PC-9 (cell line): Measurements from ENCODE around the gene DNAJB13. TPM values are rescaled to one million over a fixed set of nuclear protein-coding genes. Genes with fewer than 3 reads are reported as not detected.

Experiments
- BruUV-seq: library from RNA; stranded (reverse); fragments of 400-500 nt; replicated peaks from 2 replicates; lab custom pipeline; 2021; lab: Mats Ljungman, UMichigan
- CTCF ChIA-PET: fragments of 300-600 bp; sonication (Branson Sonifier 250); formaldehyde crosslinking; loops from one replicate; lab custom pipeline; 2022; ENCODE audit warnings: antibody characterized with exemption; lab: Charles Lee
- POLR2A ChIA-PET: fragments of 300-600 bp; sonication (Branson Sonifier 250); formaldehyde crosslinking; loops from one replicate; lab custom pipeline; 2022; ENCODE audit warnings: antibody characterized with exemption; ENCODE audit not compliant: unreplicated experiment; lab: Charles Lee
- DNase-seq, 2 experiments: peaks; one replicate each; pipeline versions ENCODE4 v3.0.0 to v3.0.0-alpha.2; 2015 to 2022; ENCODE audit warnings: mixed read lengths in 1 of 2
- H2AFZ ChIP-seq: fragments of 200-600 bp; sonication (generic); 2 replicates; pipeline ENCODE4 v1.8.1; 2017; ENCODE audit warnings: antibody characterized with exemption
- H3F3A ChIP-seq: fragments of 200-600 bp; sonication (generic); 2 replicates; pipeline ENCODE4 v1.8.1; 2017; ENCODE audit warnings: antibody characterized with exemption, mild to moderate bottlenecking, low read depth; ENCODE audit not compliant: insufficient read depth
- H3K27ac ChIP-seq: fragments of 200-600 bp; sonication (generic); 2 replicates; pipeline ENCODE4 v1.6.1; 2016; ENCODE audit warnings: mixed run types
- H3K27me3 ChIP-seq: fragments of 200-600 bp; sonication (generic); 2 replicates; pipeline ENCODE4 v1.6.1; 2016; ENCODE audit warnings: low read depth, mixed run types; ENCODE audit not compliant: insufficient read depth
- H3K36me3 ChIP-seq: fragments of 200-600 bp; sonication (generic); 2 replicates; pipeline ENCODE4 v1.6.1; 2016; ENCODE audit warnings: low read depth, mixed run types
- H3K4me1 ChIP-seq: fragments of 200-600 bp; sonication (generic); replicated peaks from 2 replicates; pipeline ENCODE4 v1.6.1; 2016; ENCODE audit warnings: mixed run types; ENCODE audit not compliant: insufficient read depth
- H3K4me2 ChIP-seq: fragments of 200-600 bp; sonication (generic); 2 replicates; pipeline ENCODE4 v1.6.1; 2017; ENCODE audit warnings: mixed run types
- H3K4me3 ChIP-seq: fragments of 200-600 bp; sonication (generic); 2 replicates; pipeline ENCODE4 v1.6.1; 2016; ENCODE audit warnings: mixed run types
- H3K79me2 ChIP-seq: fragments of 200-600 bp; sonication (generic); 2 replicates; pipeline ENCODE4 v1.6.1; 2017; ENCODE audit warnings: low read depth, mixed run types
- H3K9me2 ChIP-seq: fragments of 200-600 bp; sonication (generic); 2 replicates; pipeline ENCODE4 v1.8.1; 2017; ENCODE audit warnings: mild to moderate bottlenecking; ENCODE audit not compliant: insufficient read depth
- H3K9me3 ChIP-seq: fragments of 200-600 bp; sonication (generic); 2 replicates; pipeline ENCODE4 v1.8.1; 2016; ENCODE audit warnings: low read depth; ENCODE audit not compliant: insufficient read depth
- H4K20me1 ChIP-seq: fragments of 200-600 bp; sonication (generic); 2 replicates; pipeline ENCODE4 v1.8.1; 2017; ENCODE audit not compliant: insufficient read depth
- CTCF ChIP-seq: fragments of 200-600 bp; sonication (generic); conservative IDR thresholded peaks from 2 replicates; pipeline ENCODE4 v1.6.1; 2017; ENCODE audit warnings: mixed run types, antibody characterized with exemption, mild to moderate bottlenecking, moderate library complexity
- EZH2 ChIP-seq: fragments of 200-600 bp; sonication (generic); IDR thresholded peaks from 2 replicates; pipeline ENCODE4 v1.8.0; 2017; ENCODE audit warnings: antibody characterized with exemption, low read depth
- intact Hi-C: fragments of 100-400 bp; cut with micrococcal nuclease; formaldehyde crosslinking; loops from one replicate; pipeline ENCODE4 v1.10.0; 2022; ENCODE audit not compliant: unreplicated experiment
- total RNA-seq: library from RNA; stranded (reverse); gene quantifications from 2 replicates; pipeline ENCODE4 v1.2.3, GENCODE V29; 2021

DNAJB13 gene
- total RNA-seq, 1 experiment from 2014 or later: 0.79 TPM

DNA sequence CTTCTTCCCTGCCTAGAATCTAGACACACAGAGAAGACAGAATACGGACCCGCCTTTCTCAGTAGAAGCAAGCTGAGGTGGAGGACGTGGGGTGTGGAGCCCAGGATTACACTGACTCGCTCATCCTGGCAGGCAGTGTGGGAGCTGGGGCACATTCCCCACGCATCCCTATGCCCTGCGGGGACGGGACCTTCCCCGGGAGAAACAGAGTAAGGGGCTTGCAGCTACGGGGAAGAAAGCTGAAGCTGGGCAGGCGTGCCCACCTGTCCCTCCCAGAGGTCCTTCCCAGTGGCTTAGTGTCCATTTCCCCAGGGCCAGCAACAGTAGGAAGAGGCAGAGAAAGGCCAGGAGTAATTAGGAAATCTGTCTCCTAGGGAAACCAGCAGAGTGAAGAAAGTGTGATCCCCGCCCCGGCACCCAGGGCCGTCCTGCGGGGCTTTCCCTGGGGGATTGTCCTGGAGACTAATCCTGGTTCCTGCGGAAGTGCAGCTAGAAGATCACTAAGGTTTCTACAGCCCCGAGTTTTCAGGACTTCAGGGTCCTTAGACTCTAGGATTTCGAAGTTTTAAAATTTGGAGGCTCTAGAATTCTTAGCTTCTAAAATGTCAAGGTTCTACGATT is 7.8 kb downstream of the DNAJB13 start:
- Histone ChIP-seq H4K20me1 (no peaks in the 10 kb centered on the region), H3K79me2 (no peaks in the 10 kb centered on the region), H2AFZ (no peak overlapping the region), H3K36me3 (no peaks in the 10 kb centered on the region), H3K4me1 (peaks cover 15% of the 10 kb centered on the region), H3K27me3 (no peaks in the 10 kb centered on the region), H3K4me2 (no peak overlapping the region), H3K27ac (no peak overlapping the region), H3K4me3 (no peak overlapping the region), H3F3A (peaks cover 11% of the 10 kb centered on the region; the same call in 1 of the 2 replicates), H3K9me2 (no peaks in the 10 kb centered on the region), H3K9me3 (no peaks in the 10 kb centered on the region)
- intact Hi-C loops: no loop called here
- no peak for DNase-seq
- BruUV-seq: no TSS peak
- TF ChIP-seq CTCF (no peak), EZH2 (no peak)
- CTCF ChIA-PET: no interaction called here
- POLR2A ChIA-PET: no interaction called here

- peak; percentile 29 to 55 for DNase-seq
Observed at GRCh38 chr11:73961321-73961720, 10.5 kb downstream of the DNAJB13 start.

DNA sequence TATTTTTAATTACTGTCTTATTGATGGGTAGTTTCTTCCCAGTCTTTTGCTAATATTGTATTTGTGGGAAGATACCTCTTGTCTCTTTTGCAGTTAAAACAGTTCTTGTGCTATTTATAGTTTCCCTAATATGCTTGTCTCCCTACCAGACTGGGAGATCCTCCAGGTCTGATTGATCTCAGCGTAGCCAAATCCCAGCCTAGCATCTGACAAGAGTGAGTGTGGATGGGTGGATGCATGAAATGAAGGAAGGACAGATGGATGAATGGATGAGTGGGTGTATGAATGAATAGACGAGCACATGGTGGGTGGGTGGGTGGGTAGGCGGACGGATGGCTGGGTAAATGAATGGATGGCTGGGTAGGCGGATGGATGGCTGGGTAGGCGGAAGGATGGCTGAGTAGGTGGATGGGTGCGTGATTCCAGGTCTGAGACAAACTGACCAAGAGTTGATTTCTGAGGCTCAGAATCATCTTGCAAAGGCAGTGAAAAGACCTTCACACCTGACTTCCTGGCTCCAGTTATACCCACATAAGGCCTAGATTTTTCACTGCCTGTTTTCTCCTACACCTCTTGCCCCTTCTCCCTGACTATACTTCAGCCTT is 11.4 kb downstream of the DNAJB13 start:
- intact Hi-C loops: loop anchor here (5.0 kb wide), 1 partner anchor 295 kb away; no protein-coding TSS in a partner anchor
- ChIA-PET POLR2A (no interaction called here), CTCF (interaction anchor here (1.0 kb wide), 1 partner anchor 20 kb away, joined by 3 read pairs; the partner anchor contains the start of gene UCP2)
- Histone ChIP-seq H3K79me2 (no peaks in the 10 kb centered on the region), H3K9me3 (no peaks in the 10 kb centered on the region), H3K4me1 (no peaks in the 10 kb centered on the region), H3F3A (0 out of 2 replicates have a peak, but pooled peaks cover 6% of the 10 kb centered on the region), H3K27me3 (no peaks in the 10 kb centered on the region), H3K36me3 (no peaks in the 10 kb centered on the region), H2AFZ (no peak overlapping the region), H3K9me2 (no peaks in the 10 kb centered on the region), H3K27ac (no peak overlapping the region), H4K20me1 (no peaks in the 10 kb centered on the region), H3K4me2 (no peak overlapping the region), H3K4me3 (no peak overlapping the region)
- DNase-seq: peak in 1 of 2 experiments; percentile 25
- BruUV-seq: no TSS peak
- no peak for TF ChIP-seq EZH2
- no peak for TF ChIP-seq CTCF

More at GRCh38 chr11:73961321-73961720, 10.5 kb downstream of the DNAJB13 start:
- no TSS peak for BruUV-seq
- H2AFZ ChIP-seq: no peak overlapping the region
- H3K4me3 ChIP-seq: no peak overlapping the region
- H3K9me2 ChIP-seq: no peaks in the 10 kb centered on the region
- H3K4me1 ChIP-seq: peaks cover 6% of the 10 kb centered on the region
- no peaks in the 10 kb centered on the region for H4K20me1 ChIP-seq
- peaks cover 9% of the 10 kb centered on the region; the same call in 1 of the 2 replicates for H3F3A ChIP-seq
- intact Hi-C loops: loop anchor here (5.0 kb wide), 1 partner anchor 296 kb away; no protein-coding TSS in a partner anchor
- no peaks in the 10 kb centered on the region for H3K36me3 ChIP-seq
- no peaks in the 10 kb centered on the region for H3K27me3 ChIP-seq
- no peak for TF ChIP-seq EZH2
- no peak for TF ChIP-seq CTCF
- ChIA-PET CTCF (interaction anchor here (0.6 kb wide), 1 partner anchor 619 kb away, joined by 3 read pairs; no protein-coding TSS in a partner anchor), POLR2A (interaction anchor here (0.6 kb wide), 1 partner anchor 11 kb away, joined by 4 read pairs; no protein-coding TSS in a partner anchor)
- H3K9me3 ChIP-seq: no peaks in the 10 kb centered on the region
- H3K27ac ChIP-seq: no peak overlapping the region
- H3K4me2 ChIP-seq: no peak overlapping the region
- H3K79me2 ChIP-seq: no peaks in the 10 kb centered on the region
